T-helper 2 cell treated with Interferon-gamma antibody and Interleukin-4, amounts not matched to agents 5 μg/mL and 100 μg/mL, for 36 hours (primary cell): Measurements from ENCODE around the gene CD300LF.

Experiments used
- DNase-seq: peaks from one replicate; pipeline ENCODE4 v3.0.0; 2021; ENCODE audit warnings: low spot score
- H3K27ac Mint-ChIP-seq: one replicate; pipeline ENCODE4 v1.8.0; 2021; ENCODE audit warnings: mild to moderate bottlenecking, mixed read lengths
- H3K27me3 Mint-ChIP-seq: one replicate; pipeline ENCODE4 v1.8.0; 2021; ENCODE audit warnings: low read depth, mixed read lengths
- H3K36me3 Mint-ChIP-seq: one replicate; pipeline ENCODE4 v1.8.0; 2021; ENCODE audit warnings: low read depth, mixed read lengths
- H3K4me1 Mint-ChIP-seq: one replicate; pipeline ENCODE4 v1.8.0; 2021; ENCODE audit warnings: low read depth, mixed read lengths
- H3K4me3 Mint-ChIP-seq: one replicate; pipeline ENCODE4 v1.8.0; 2022; ENCODE audit warnings: mild to moderate bottlenecking, moderate library complexity, mixed read lengths
- H3K9me3 Mint-ChIP-seq: one replicate; pipeline ENCODE4 v1.8.0; 2021; ENCODE audit warnings: mixed read lengths

CD300LF gene

GRCh38 chr17:74740641-74741387, 28.1 kb upstream of the CD300LF start:
- DNase-seq = no peak
- Mint-ChIP-seq H3K4me3 (peak overlapping the region; percentile 72), H3K27me3 (no peaks in the 10 kb centered on the region), H3K36me3 (peaks cover 51% of the 10 kb centered on the region), H3K9me3 (no peaks in the 10 kb centered on the region), H3K27ac (peak overlapping the region; percentile 87), H3K4me1 (peaks cover 70% of the 10 kb centered on the region)

GRCh38 chr17:74740173-74740572, 27.4 kb upstream of the CD300LF start:
- peak overlapping the region; percentile 77 for H3K27ac Mint-ChIP-seq
- H3K4me1 Mint-ChIP-seq = peaks cover 70% of the 10 kb centered on the region
- no peaks in the 10 kb centered on the region for H3K9me3 Mint-ChIP-seq
- DNase-seq = no peak
- peaks cover 51% of the 10 kb centered on the region for H3K36me3 Mint-ChIP-seq
- H3K27me3 Mint-ChIP-seq = no peaks in the 10 kb centered on the region
- H3K4me3 Mint-ChIP-seq = peak overlapping the region; percentile 72

- Mint-ChIP-seq H3K4me3 (peak overlapping the region; percentile 94), H3K9me3 (no peaks in the 10 kb centered on the region), H3K27me3 (peaks cover 6% of the 10 kb centered on the region), H3K36me3 (peaks cover 46% of the 10 kb centered on the region), H3K27ac (peak overlapping the region; percentile 82), H3K4me1 (peaks cover 70% of the 10 kb centered on the region)
- no peak for DNase-seq
Measured at GRCh38 chr17:74739227-74739831, 26.6 kb upstream of the CD300LF start.

GRCh38 chr17:74738051-74738996, 25.6 kb upstream of the CD300LF start:
- Mint-ChIP-seq H3K36me3 (peaks cover 38% of the 10 kb centered on the region), H3K4me1 (peaks cover 63% of the 10 kb centered on the region), H3K27me3 (peaks cover 6% of the 10 kb centered on the region), H3K4me3 (peak overlapping the region; percentile 94), H3K27ac (peak overlapping the region; percentile 82), H3K9me3 (no peaks in the 10 kb centered on the region)
- peak; percentile 85 for DNase-seq

GRCh38 chr17:74737299-74738050, 24.8 kb upstream of the CD300LF start:
- peak overlapping the region; percentile 82 for H3K27ac Mint-ChIP-seq
- peak; percentile 41 for DNase-seq
- H3K4me3 Mint-ChIP-seq = peak overlapping the region; percentile 94
- peaks cover 6% of the 10 kb centered on the region for H3K27me3 Mint-ChIP-seq
- no peaks in the 10 kb centered on the region for H3K9me3 Mint-ChIP-seq
- H3K4me1 Mint-ChIP-seq = peaks cover 55% of the 10 kb centered on the region
- H3K36me3 Mint-ChIP-seq = peaks cover 32% of the 10 kb centered on the region

- peaks cover 47% of the 10 kb centered on the region for H3K4me1 Mint-ChIP-seq
- no peak for DNase-seq
Measured at GRCh38 chr17:74736513-74737298, 24.0 kb upstream of the CD300LF start, which contains the start of gene RAB37. RAB37 (plus strand) TSS chr17:74737256; CDS start chr17:74737273, 17 bp downstream.

GRCh38 chr17:74734256-74734655, 21.5 kb upstream of the CD300LF start:
- Mint-ChIP-seq H3K4me3 (no peak overlapping the region), H3K27ac (no peak overlapping the region), H3K4me1 (peaks cover 34% of the 10 kb centered on the region), H3K36me3 (peaks cover 10% of the 10 kb centered on the region), H3K27me3 (peaks cover 6% of the 10 kb centered on the region), H3K9me3 (no peaks in the 10 kb centered on the region)
- no peak for DNase-seq

More at GRCh38 chr17:74736513-74737298, 24.0 kb upstream of the CD300LF start, which contains the start of gene RAB37:
- Mint-ChIP-seq H3K9me3 (no peaks in the 10 kb centered on the region), H3K4me3 (peak within 1 kb of the TSS; percentile 94), H3K27ac (peak within 1 kb of the TSS; percentile 82), H3K36me3 (peaks cover 26% of the 10 kb centered on the region), H3K27me3 (peaks cover 6% of the 10 kb centered on the region)

- H3K27me3 Mint-ChIP-seq = peaks cover 6% of the 10 kb centered on the region
- no peak overlapping the region for H3K4me3 Mint-ChIP-seq
- H3K36me3 Mint-ChIP-seq = peaks cover 6% of the 10 kb centered on the region
- no peak overlapping the region for H3K27ac Mint-ChIP-seq
- no peak for DNase-seq
- H3K9me3 Mint-ChIP-seq = no peaks in the 10 kb centered on the region
- H3K4me1 Mint-ChIP-seq = peaks cover 28% of the 10 kb centered on the region
Measured at GRCh38 chr17:74733365-74734122, 20.8 kb upstream of the CD300LF start.

GRCh38 chr17:74732042-74732867, 19.5 kb upstream of the CD300LF start:
- H3K27ac Mint-ChIP-seq = no peak overlapping the region
- DNase-seq = no peak
- H3K4me1 Mint-ChIP-seq = peaks cover 24% of the 10 kb centered on the region
- H3K9me3 Mint-ChIP-seq = no peaks in the 10 kb centered on the region
- H3K36me3 Mint-ChIP-seq = peaks cover 1% of the 10 kb centered on the region
- H3K27me3 Mint-ChIP-seq = peaks cover 6% of the 10 kb centered on the region
- H3K4me3 Mint-ChIP-seq = no peak overlapping the region

GRCh38 chr17:74731347-74731605, 18.6 kb upstream of the CD300LF start:
- no peak overlapping the region for H3K27ac Mint-ChIP-seq
- peaks cover 1% of the 10 kb centered on the region for H3K36me3 Mint-ChIP-seq
- DNase-seq = no peak
- no peaks in the 10 kb centered on the region for H3K9me3 Mint-ChIP-seq
- H3K27me3 Mint-ChIP-seq = peaks cover 6% of the 10 kb centered on the region
- H3K4me1 Mint-ChIP-seq = peaks cover 21% of the 10 kb centered on the region
- no peak overlapping the region for H3K4me3 Mint-ChIP-seq

GRCh38 chr17:74730491-74731346, 18.0 kb upstream of the CD300LF start:
- DNase-seq = peak; percentile 62
- H3K9me3 Mint-ChIP-seq = no peaks in the 10 kb centered on the region
- peaks cover 1% of the 10 kb centered on the region for H3K36me3 Mint-ChIP-seq
- peaks cover 19% of the 10 kb centered on the region for H3K4me1 Mint-ChIP-seq
- peaks cover 6% of the 10 kb centered on the region for H3K27me3 Mint-ChIP-seq
- peak overlapping the region; percentile 24 for H3K4me3 Mint-ChIP-seq
- peak overlapping the region; percentile 5 for H3K27ac Mint-ChIP-seq
